ENCODE measurements around the gene FMO5.

DNA sequence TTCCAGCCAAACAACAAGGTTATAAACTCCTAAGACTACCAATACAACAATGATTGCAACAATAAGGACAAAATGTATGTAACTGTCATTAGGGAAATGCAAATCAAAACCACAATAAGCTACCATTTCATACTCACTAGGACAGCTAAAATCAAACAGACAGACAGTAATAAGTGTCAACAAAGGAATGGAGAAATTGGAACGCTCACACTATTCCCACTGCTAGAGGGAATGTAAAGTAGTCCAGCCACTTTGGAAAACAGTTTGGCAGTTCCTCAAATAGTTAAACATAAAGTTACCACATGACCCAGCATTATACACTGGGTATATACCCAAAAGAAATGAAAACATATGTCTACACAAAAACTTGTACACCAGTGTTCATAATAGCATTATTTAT is 62.1 kb downstream of the FMO5 start:
- TF ChIP-seq CTCF (IDR thresholded peaks at IDR 0.05) (no peak), SIN3A (IDR thresholded peaks at IDR 0.05; ENCODE audit: borderline replicate concordance, insufficient read depth, low read depth, low read length) (no peak), TCF7L2 (IDR thresholded peaks at IDR 0.05; ENCODE audit: low read depth, low read length) (no peak), POLR2AphosphoS5 (IDR thresholded peaks at IDR 0.05; ENCODE audit: low read depth, low read length) (no peak)
